K562 (cell line): ENCODE measurements around the gene FAM124A. TPM values are rescaled to one million over a fixed set of nuclear protein-coding genes. Genes with fewer than 3 reads are reported as not detected.

Experiments used
- ATAC-seq: fragments of 200-7000 bp; cut with Tn5 transposase; 3 replicates; pipeline ENCODE4 v1.9.1; 2020; ENCODE audit warnings: moderate library complexity
- BruUV-seq: library from RNA; stranded (reverse); fragments of 400-500 nt; replicated peaks from 2 replicates; lab custom pipeline; 2021; lab: Mats Ljungman, UMichigan
- CTCF ChIA-PET: fragments of 300-600 bp; formaldehyde crosslinking; extraction: SDS; loops from one replicate; lab custom pipeline; 2021; ENCODE audit warnings: low intra/inter-chr PET ratio; lab: Yijun Ruan, JAX
- POLR2A ChIA-PET: fragments of 300-600, 350-650 bp; sonication (Branson Sonifier 250); formaldehyde crosslinking; extraction: SDS; loops from one replicate; lab custom pipeline; 2021; ENCODE audit warnings: antibody characterized with exemption, inconsistent platforms; lab: Yijun Ruan, JAX
- DNase-seq, 4 experiments: peaks; one replicate each; pipeline versions ENCODE4 v3.0.0 to v3.0.0-alpha.2; 2011 to 2018; ENCODE audit warnings: low spot score in 3 of 4, mixed read lengths in 3 of 4; ENCODE audit errors: extremely low read depth in 1 of 4
- FAIRE-seq: peaks from 2 replicates; lab custom pipeline; 2011; peaks lifted over from hg19 to GRCh38; lab: Jason Lieb, UNC
- H2AFZ ChIP-seq: 2 replicates; pipeline ENCODE4 v1.6.0; 2011; ENCODE audit warnings: low read depth, low read length, control low read depth, inconsistent platforms
- H3K27ac ChIP-seq: fragments of 200-600 bp; 3 replicates; pipeline ENCODE4 v1.8.0; 2011; ENCODE audit warnings: low read depth, mild to moderate bottlenecking, control low read depth, inconsistent platforms, low read length, moderate library complexity, mixed read lengths; ENCODE audit errors: extremely low read depth
- H3K27me3 ChIP-seq, 2 experiments: fragments of 300-600 bp in 1 of 2; 2 replicates in 1 of 2; 3 replicates in 1 of 2; pipeline versions ENCODE4 v1.6.0 to v1.8.0; 2011; ENCODE audit warnings: inconsistent platforms in 2 of 2, low read length in 2 of 2, mild to moderate bottlenecking in 1 of 2, mixed read lengths in 1 of 2, moderate library complexity in 1 of 2; ENCODE audit not compliant: control insufficient read depth in 2 of 2, insufficient read depth in 2 of 2
- H3K36me3 ChIP-seq: fragments of 300-600 bp; 3 replicates; pipeline ENCODE4 v1.8.0; 2011; ENCODE audit warnings: mild to moderate bottlenecking, low read length, inconsistent platforms; ENCODE audit not compliant: control insufficient read depth, insufficient read depth
- H3K4me1 ChIP-seq, 2 experiments: fragments of 200-600 bp in 1 of 2; replicated peaks in 1 of 2; 2 replicates in 1 of 2; 3 replicates in 1 of 2; pipeline versions ENCODE4 v1.5.1 to v1.8.0; 2011; ENCODE audit warnings: inconsistent platforms in 2 of 2, low read length in 2 of 2, mild to moderate bottlenecking in 1 of 2, mixed read lengths in 1 of 2, moderate library complexity in 1 of 2; ENCODE audit not compliant: control insufficient read depth in 2 of 2, insufficient read depth in 2 of 2
- H3K4me2 ChIP-seq: 2 replicates; pipeline ENCODE4 v1.6.1; 2011; ENCODE audit warnings: low read length, control low read depth, inconsistent platforms, mixed read lengths; ENCODE audit not compliant: insufficient read depth
- H3K4me3 ChIP-seq: fragments of 200-600 bp; sonication (generic), shearing (Covaris generic); 2 replicates; pipeline ENCODE4 v1.5.1; 2016; ENCODE audit warnings: control low read depth, inconsistent platforms
- H3K79me2 ChIP-seq: fragments of 200-600 bp; 3 replicates; pipeline ENCODE4 v1.8.0; 2011; ENCODE audit warnings: low read length, inconsistent platforms; ENCODE audit not compliant: control insufficient read depth, insufficient read depth
- H3K9ac ChIP-seq, 2 experiments: 2 replicates each; pipeline versions ENCODE4 v1.6.0 to v1.6.1; 2011; ENCODE audit warnings: low read depth in 2 of 2, low read length in 2 of 2, control low read depth in 1 of 2, inconsistent platforms in 1 of 2, mild to moderate bottlenecking in 1 of 2, mixed read lengths in 1 of 2; ENCODE audit not compliant: insufficient read depth in 1 of 2
- H3K9me1 ChIP-seq: one replicate; pipeline ENCODE4 v1.6.0; 2011; ENCODE audit warnings: inconsistent platforms, mild to moderate bottlenecking, low read length, moderate library complexity; ENCODE audit not compliant: control insufficient read depth, insufficient read depth
- H3K9me3 ChIP-seq: replicated peaks from 2 replicates; pipeline ENCODE4 v1.5.1; 2011; ENCODE audit warnings: low read depth, low read length, inconsistent platforms; ENCODE audit not compliant: control insufficient read depth, insufficient read depth
- H4K20me1 ChIP-seq: replicated peaks from 2 replicates; pipeline ENCODE4 v1.6.1; 2011; ENCODE audit warnings: low read length, inconsistent platforms, mixed read lengths; ENCODE audit not compliant: control insufficient read depth, insufficient read depth
- GMEB1 ChIP-seq: fragments of 250-450 bp; sonication (Bioruptor Pico); IDR thresholded peaks from 2 replicates; pipeline ENCODE4 v1.4.0; 2020; ENCODE audit warnings: mild to moderate bottlenecking
- PREB ChIP-seq: sonication (generic); formaldehyde crosslinking; IDR thresholded peaks from 2 replicates; pipeline ENCODE4 v1.8.1; 2023; ENCODE audit warnings: mild to moderate bottlenecking, missing genetic modification reagents
- PTTG1 ChIP-seq: fragments of 450-650 bp; IDR thresholded peaks from 2 replicates; pipeline ENCODE4 v1.6.1; 2016; ENCODE audit warnings: low read depth, mild to moderate bottlenecking, missing genetic modification characterization, missing compliant biosample characterization
- RBM34 ChIP-seq: fragments of 200-400 bp; formaldehyde crosslinking; IDR thresholded peaks from 2 replicates; pipeline ENCODE4 v1.6.1; 2018; ENCODE audit warnings: low read length, borderline replicate concordance; ENCODE audit not compliant: insufficient read depth
- SPI1 ChIP-seq: IDR thresholded peaks from 2 replicates; pipeline ENCODE4 v1.6.1; 2011; ENCODE audit warnings: low read depth, low read length, control low read depth, borderline replicate concordance
- THAP12 ChIP-seq: fragments of 250-450 bp; sonication (Bioruptor Pico); IDR thresholded peaks from 2 replicates; pipeline ENCODE4 v1.9.0; 2021; ENCODE audit warnings: mild to moderate bottlenecking, inconsistent platforms
- WGBS: fragments of 100-300 bp; shearing (Covaris generic); methylation state at CpG from one replicate; pipeline ENCODE4 v1.1.6; 2016; ENCODE audit warnings: low coverage, mixed read lengths; ENCODE audit not compliant: insufficient coverage; ENCODE audit errors: missing lambda C conversion rate; 5-methylcytosine and 5-hydroxymethylcytosine counted together
- in situ Hi-C: fragments of 300-500 bp; cut with MboI; formaldehyde crosslinking; loops from 4 replicates; pipeline ENCODE4 v1.15.0; 2018; ENCODE audit warnings: inconsistent platforms, mixed read lengths
- intact Hi-C: fragments of 100-400 bp; cut with micrococcal nuclease; formaldehyde crosslinking; loops from 2 replicates; pipeline ENCODE4 v1.14.2; 2022
- polyA plus RNA-seq, 8 experiments: library from polyadenylated mRNA; depleted of rRNA in 4 of 8; stranded (reverse) in 5 of 8; unstranded in 3 of 8; fragments of >200 nt; fragmentation: Nextera tagmentation in 2 of 8; fragmentation: Illumina TruSeq in 1 of 8; extraction: Ambion mirVana in 2 of 8; extraction: Trizol in 1 of 8; gene quantifications; 2 replicates each; pipeline versions ENCODE4 v1.2.1 to v1.2.3, GENCODE V29; 2011 to 2014; ENCODE audit warnings: inconsistent platforms in 1 of 8, missing spikeins in 1 of 8
- total RNA-seq, 7 experiments: library from RNA; depleted of rRNA in 6 of 7; stranded (reverse); fragments of >200 nt in 6 of 7; fragmentation: Illumina TruSeq in 2 of 7; extraction: Trizol in 2 of 7; gene quantifications; 2 replicates each; pipeline versions ENCODE4 v1.2.1 to v1.2.3, GENCODE V29; 2011 to 2021; ENCODE audit warnings: low replicate concordance in 1 of 7
- TF ChIP-seq, protein P1 (sequence below): fragments of 450-650 bp; IDR thresholded peaks from 2 replicates; pipeline ENCODE4 v1.6.1; 2017; ENCODE audit warnings: antibody characterized with exemption, mild to moderate bottlenecking

FAM124A gene
- total and polyA plus RNA-seq, 9 of the 15 experiments (the other 6 are each of a cell fraction or from before 2014, with no cell fraction given) = not detected

DNA sequence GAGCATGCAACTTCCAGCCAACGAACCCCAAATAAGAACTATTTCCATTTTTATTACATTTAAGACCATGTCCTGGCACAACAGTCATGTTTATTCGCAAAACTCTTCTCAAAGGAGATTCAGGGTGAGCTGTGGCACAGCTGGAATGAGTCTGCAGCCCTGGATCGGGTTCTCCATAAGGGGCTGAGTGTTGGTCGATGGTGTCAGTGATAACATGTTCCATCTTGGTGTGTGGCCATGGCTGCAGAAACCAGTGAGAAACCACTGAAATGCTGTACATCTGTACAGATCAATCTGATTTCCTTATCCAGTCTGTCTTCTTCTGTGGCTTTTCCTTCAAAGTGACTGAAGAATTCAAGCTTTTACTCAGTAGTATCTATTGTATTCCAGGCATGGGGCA, 15.2 kb downstream of the FAM124A start:
- no peak overlapping the region for H3K4me3 ChIP-seq
- in situ Hi-C loops (no loop called here), intact Hi-C loops (no loop called here)
- H3K79me2 ChIP-seq = no peaks in the 10 kb centered on the region
- no peak overlapping the region for H2AFZ ChIP-seq
- H3K4me2 ChIP-seq = no peak overlapping the region
- no peaks in the 10 kb centered on the region for H3K36me3 ChIP-seq
- H3K27me3 ChIP-seq = peaks cover 0 to 5% of the 10 kb centered on the region in 2 experiments; a peak in 1 of 5 replicates
- DNase-seq (no peak), ATAC-seq (no peak), FAIRE-seq (no peak)
- ChIA-PET POLR2A (no interaction called here), CTCF (no interaction called here)
- 0% methylated on average over 4 of the region's 4 CpGs for WGBS
- no peaks in the 10 kb centered on the region for H4K20me1 ChIP-seq
- H3K27ac ChIP-seq = no peak overlapping the region
- TF ChIP-seq, protein P1, sequence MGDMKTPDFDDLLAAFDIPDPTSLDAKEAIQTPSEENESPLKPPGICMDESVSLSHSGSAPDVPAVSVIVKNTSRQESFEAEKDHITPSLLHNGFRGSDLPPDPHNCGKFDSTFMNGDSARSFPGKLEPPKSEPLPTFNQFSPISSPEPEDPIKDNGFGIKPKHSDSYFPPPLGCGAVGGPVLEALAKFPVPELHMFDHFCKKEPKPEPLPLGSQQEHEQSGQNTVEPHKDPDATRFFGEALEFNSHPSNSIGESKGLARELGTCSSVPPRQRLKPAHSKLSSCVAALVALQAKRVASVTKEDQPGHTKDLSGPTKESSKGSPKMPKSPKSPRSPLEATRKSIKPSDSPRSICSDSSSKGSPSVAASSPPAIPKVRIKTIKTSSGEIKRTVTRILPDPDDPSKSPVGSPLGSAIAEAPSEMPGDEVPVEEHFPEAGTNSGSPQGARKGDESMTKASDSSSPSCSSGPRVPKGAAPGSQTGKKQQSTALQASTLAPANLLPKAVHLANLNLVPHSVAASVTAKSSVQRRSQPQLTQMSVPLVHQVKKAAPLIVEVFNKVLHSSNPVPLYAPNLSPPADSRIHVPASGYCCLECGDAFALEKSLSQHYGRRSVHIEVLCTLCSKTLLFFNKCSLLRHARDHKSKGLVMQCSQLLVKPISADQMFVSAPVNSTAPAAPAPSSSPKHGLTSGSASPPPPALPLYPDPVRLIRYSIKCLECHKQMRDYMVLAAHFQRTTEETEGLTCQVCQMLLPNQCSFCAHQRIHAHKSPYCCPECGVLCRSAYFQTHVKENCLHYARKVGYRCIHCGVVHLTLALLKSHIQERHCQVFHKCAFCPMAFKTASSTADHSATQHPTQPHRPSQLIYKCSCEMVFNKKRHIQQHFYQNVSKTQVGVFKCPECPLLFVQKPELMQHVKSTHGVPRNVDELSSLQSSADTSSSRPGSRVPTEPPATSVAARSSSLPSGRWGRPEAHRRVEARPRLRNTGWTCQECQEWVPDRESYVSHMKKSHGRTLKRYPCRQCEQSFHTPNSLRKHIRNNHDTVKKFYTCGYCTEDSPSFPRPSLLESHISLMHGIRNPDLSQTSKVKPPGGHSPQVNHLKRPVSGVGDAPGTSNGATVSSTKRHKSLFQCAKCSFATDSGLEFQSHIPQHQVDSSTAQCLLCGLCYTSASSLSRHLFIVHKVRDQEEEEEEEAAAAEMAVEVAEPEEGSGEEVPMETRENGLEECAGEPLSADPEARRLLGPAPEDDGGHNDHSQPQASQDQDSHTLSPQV = no peak
- TF ChIP-seq GMEB1 (CRISPR knock-in tag) (no peak), SPI1 (no peak), THAP12 (no peak), RBM34 (no peak), PTTG1 (tag) (no peak), PREB (CRISPR knock-in tag) (no peak)
- no peak overlapping the region for H3K9ac ChIP-seq
- H3K9me3 ChIP-seq = no peaks in the 10 kb centered on the region
- H3K9me1 ChIP-seq = no peaks in the 10 kb centered on the region
- BruUV-seq = no TSS peak
- H3K4me1 ChIP-seq = no peaks in the 10 kb centered on the region
